ENCODE results near the gene IRF5. TPM values are rescaled to one million over a fixed set of nuclear protein-coding genes. Genes with fewer than 3 reads are reported as not detected.

IRF5 gene
- total RNA-seq, 1 experiment from 2014 or later: 8.8 TPM

DNA sequence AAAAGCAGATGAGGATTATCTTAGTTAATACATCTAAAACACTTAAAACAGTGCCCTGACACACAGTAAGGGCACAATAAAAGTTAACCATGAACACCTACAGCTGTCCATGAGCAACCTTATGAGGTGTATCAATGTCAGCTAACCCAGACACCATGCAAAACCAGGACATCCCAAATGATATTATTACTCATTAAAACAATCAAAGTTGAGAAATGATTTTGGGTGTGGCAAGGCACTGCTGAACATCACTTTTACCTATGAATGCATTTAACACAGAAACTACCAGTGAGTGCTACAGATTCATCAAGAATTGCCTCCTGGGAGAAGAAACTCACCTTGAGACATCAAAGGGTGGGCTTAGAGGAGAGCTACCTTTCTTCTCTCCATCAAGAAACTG is 18.3 kb downstream of the IRF5 start:
- Histone ChIP-seq H3K27me3 (ENCODE audit: control insufficient read depth, insufficient read depth, low read length) (no peaks in the 10 kb centered on the region), H3K27ac (ENCODE audit: low read length) (no peak overlapping the region), H3K4me3 (ENCODE audit: low read depth in 2 of 2, low read length in 2 of 2) (no peak overlapping the region), H3K4me1 (ENCODE audit: control insufficient read depth, insufficient read depth, low read length) (no peaks in the 10 kb centered on the region), H3K9me3 (ENCODE audit: control insufficient read depth, insufficient read depth, low read depth, low read length) (no peaks in the 10 kb centered on the region), H3K36me3 (ENCODE audit: control insufficient read depth, insufficient read depth, low read length) (peaks cover 44% of the 10 kb centered on the region)
- BruUV-seq (replicated peaks): no TSS peak
- intact Hi-C loops (cut with micrococcal nuclease; ENCODE audit: unreplicated experiment): no loop called here
- ATAC-seq (no peak), DNase-seq (ENCODE audit: low read depth, low spot score) (no peak)
- in situ Hi-C loops (cut with HindIII; ENCODE audit: low pct_unique_long_range_greater_than_20kb, low sequenced_read_pairs): no loop called here
- no peak for TF ChIP-seq REST (IDR thresholded peaks at IDR 0.05; ENCODE audit: insufficient read depth in 1 of 2, low read depth in 2 of 2, low read length in 1 of 2)
- TF ChIP-seq, protein P1, sequence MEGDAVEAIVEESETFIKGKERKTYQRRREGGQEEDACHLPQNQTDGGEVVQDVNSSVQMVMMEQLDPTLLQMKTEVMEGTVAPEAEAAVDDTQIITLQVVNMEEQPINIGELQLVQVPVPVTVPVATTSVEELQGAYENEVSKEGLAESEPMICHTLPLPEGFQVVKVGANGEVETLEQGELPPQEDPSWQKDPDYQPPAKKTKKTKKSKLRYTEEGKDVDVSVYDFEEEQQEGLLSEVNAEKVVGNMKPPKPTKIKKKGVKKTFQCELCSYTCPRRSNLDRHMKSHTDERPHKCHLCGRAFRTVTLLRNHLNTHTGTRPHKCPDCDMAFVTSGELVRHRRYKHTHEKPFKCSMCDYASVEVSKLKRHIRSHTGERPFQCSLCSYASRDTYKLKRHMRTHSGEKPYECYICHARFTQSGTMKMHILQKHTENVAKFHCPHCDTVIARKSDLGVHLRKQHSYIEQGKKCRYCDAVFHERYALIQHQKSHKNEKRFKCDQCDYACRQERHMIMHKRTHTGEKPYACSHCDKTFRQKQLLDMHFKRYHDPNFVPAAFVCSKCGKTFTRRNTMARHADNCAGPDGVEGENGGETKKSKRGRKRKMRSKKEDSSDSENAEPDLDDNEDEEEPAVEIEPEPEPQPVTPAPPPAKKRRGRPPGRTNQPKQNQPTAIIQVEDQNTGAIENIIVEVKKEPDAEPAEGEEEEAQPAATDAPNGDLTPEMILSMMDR (IDR thresholded peaks at IDR 0.05): no peak
- no peak for TF ChIP-seq POLR2AphosphoS5 (IDR thresholded peaks at IDR 0.05; ENCODE audit: low read depth, low read length)
- no peak for TF ChIP-seq SIN3A (IDR thresholded peaks at IDR 0.05; ENCODE audit: borderline replicate concordance, insufficient read depth, low read depth, low read length)
- TF ChIP-seq TCF7L2 (IDR thresholded peaks at IDR 0.05; ENCODE audit: low read depth, low read length): no peak
- POLR2A ChIA-PET: interaction anchor here (0.5 kb wide), 1 partner anchor 584 kb away, joined by 4 read pairs; no protein-coding TSS in a partner anchor
- CTCF ChIA-PET: no interaction called here

- Histone ChIP-seq H3K9me3 (ENCODE audit: control insufficient read depth, insufficient read depth, low read depth, low read length) (no peaks in the 10 kb centered on the region), H3K36me3 (ENCODE audit: control insufficient read depth, insufficient read depth, low read length) (peaks cover 37% of the 10 kb centered on the region), H3K4me3 (ENCODE audit: low read depth in 2 of 2, low read length in 2 of 2) (no peak overlapping the region), H3K27me3 (ENCODE audit: control insufficient read depth, insufficient read depth, low read length) (no peaks in the 10 kb centered on the region), H3K27ac (ENCODE audit: low read length) (no peak overlapping the region), H3K4me1 (ENCODE audit: control insufficient read depth, insufficient read depth, low read length) (no peaks in the 10 kb centered on the region)
- intact Hi-C loops (cut with micrococcal nuclease; ENCODE audit: unreplicated experiment) (no loop called here), in situ Hi-C loops (cut with HindIII; ENCODE audit: low pct_unique_long_range_greater_than_20kb, low sequenced_read_pairs) (no loop called here)
- ATAC-seq (no peak), DNase-seq (ENCODE audit: low read depth, low spot score) (no peak)
- CTCF ChIA-PET: no interaction called here
- TF ChIP-seq POLR2AphosphoS5 (IDR thresholded peaks at IDR 0.05; ENCODE audit: low read depth, low read length) (no peak), TCF7L2 (IDR thresholded peaks at IDR 0.05; ENCODE audit: low read depth, low read length) (no peak), SIN3A (IDR thresholded peaks at IDR 0.05; ENCODE audit: borderline replicate concordance, insufficient read depth, low read depth, low read length) (no peak), REST (IDR thresholded peaks at IDR 0.05; ENCODE audit: insufficient read depth in 1 of 2, low read depth in 2 of 2, low read length in 1 of 2) (no peak)
- TF ChIP-seq, protein P1 (IDR thresholded peaks at IDR 0.05): no peak
- no TSS peak for BruUV-seq (replicated peaks)
- POLR2A ChIA-PET: interaction anchor here (0.6 kb wide), 1 partner anchor 592 kb away, joined by 5 read pairs; no protein-coding TSS in a partner anchor
These were observed 21.6 kb downstream of the IRF5 start for GRCh38 chr7:128959296-128959695.
